Natural killer cell treated with Interleukin-12 subunit alpha and Interleukin-12 subunit beta and Interleukin-15 and Interleukin-18, amount 100 ng/mL, for 72 hours (primary cell): Measurements from ENCODE around the gene ARRDC4. TPM values are rescaled to one million over a fixed set of nuclear protein-coding genes. Genes with fewer than 3 reads are reported as not detected.

Experiments used
- ATAC-seq, 2 donors: fragments of 150-1000 bp; cut with Tn5 transposase in 1 of 2; sonication (Bioruptor Pico), chemical (Tn5 transposase) in 1 of 2; 2 replicates each; pipeline ENCODE4 v1.10.0; 2021
- DNase-seq: peaks from one replicate; pipeline ENCODE4 v3.0.0; 2022; ENCODE audit warnings: low spot score
- H3K27ac Mint-ChIP-seq, 2 donors: 1 replicate in 1 of 2; 2 replicates in 1 of 2; pipeline ENCODE4 v1.8.0; 2022; ENCODE audit warnings: mixed read lengths in 2 of 2, mild to moderate bottlenecking in 1 of 2, moderate library complexity in 1 of 2
- H3K27me3 Mint-ChIP-seq, 2 donors: 1 replicate in 1 of 2; 2 replicates in 1 of 2; pipeline ENCODE4 v1.8.0; 2022; ENCODE audit warnings: mixed read lengths in 2 of 2
- H3K36me3 Mint-ChIP-seq: one replicate; pipeline ENCODE4 v1.8.0; 2022; ENCODE audit warnings: mixed read lengths
- H3K4me1 Mint-ChIP-seq, 2 donors: 1 replicate in 1 of 2; 2 replicates in 1 of 2; pipeline ENCODE4 v1.8.0; 2022; ENCODE audit warnings: low read depth in 2 of 2, mixed read lengths in 2 of 2, mild to moderate bottlenecking in 1 of 2
- H3K4me3 Mint-ChIP-seq: one replicate; pipeline ENCODE4 v1.8.0; 2022; ENCODE audit warnings: mixed read lengths
- H3K9me3 Mint-ChIP-seq: 2 replicates; pipeline ENCODE4 v1.8.0; 2022; ENCODE audit warnings: mixed read lengths
- total RNA-seq, 2 donors: library from RNA; stranded (reverse); gene quantifications; one replicate each; pipeline ENCODE4 v1.2.3, GENCODE V29; 2022

The ARRDC4 gene
- total RNA-seq, 2 donors from 2014 or later, result 0.64 to 1.4 TPM

DNA sequence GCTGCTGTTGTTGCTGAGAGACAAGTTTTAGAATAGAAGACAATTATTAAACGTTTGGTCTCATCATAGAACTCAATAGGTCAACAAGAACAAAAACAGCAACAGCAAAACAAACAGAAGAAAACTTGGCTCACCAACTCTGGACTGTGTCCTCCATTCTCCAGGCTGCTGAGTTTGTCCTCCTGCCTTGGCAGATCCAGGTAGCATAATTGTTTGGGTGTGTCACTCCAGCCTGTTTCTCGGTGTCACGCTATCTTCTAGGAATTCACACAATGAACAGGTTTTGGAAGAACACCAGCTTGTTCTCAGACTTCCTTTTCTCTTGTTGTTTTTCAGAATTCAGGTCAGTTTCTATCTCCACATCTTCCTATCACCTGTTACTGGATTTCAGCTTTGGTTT is 34.7 kb downstream of the ARRDC4 start:
- Mint-ChIP-seq H3K27ac (no peak overlapping the region), H3K9me3 (no peaks in the 10 kb centered on the region), H3K4me1 (peaks cover 10 to 12% of the 10 kb centered on the region in 2 donors), H3K27me3 (peaks cover 0 to 5% of the 10 kb centered on the region in 2 donors), H3K4me3 (no peak overlapping the region), H3K36me3 (no peaks in the 10 kb centered on the region)
- DNase-seq (no peak), ATAC-seq (no peak)

DNA sequence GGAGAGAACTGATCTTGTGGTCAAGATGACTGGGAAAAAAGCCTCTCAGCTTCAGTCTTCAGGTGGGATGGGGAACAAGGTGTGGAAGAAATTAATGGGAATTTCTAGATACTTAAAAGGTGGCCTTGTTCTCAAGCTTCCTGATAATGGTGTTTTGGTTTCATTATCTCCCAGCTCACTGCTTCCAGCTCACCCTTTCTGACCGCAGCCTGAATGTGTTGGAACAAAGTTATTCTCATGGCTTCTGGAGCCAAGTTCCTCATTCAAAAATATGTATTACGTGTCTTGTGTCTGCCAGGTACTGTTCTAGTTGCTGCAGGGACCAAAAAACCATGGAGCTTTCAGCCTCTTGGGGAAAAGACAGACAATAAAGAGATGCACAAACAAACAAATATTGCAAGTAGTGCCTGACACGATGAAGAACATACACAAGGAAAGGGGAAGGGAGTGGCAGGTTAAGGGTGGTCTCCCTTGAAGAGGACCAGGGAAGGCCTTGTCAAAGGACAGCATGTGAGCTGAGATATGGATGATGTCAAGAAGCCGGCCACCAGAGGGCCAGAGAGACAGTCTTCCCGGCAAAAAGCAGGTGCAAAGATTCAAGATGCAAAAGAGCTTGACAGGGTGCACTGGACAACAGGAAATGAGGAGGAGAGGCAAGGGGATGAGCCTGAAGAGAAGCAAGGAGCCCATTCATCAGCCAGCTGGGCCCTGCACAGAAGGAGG is 35.5 kb downstream of the ARRDC4 start:
- Mint-ChIP-seq H3K4me1 (peaks cover 10 to 12% of the 10 kb centered on the region in 2 donors), H3K36me3 (no peaks in the 10 kb centered on the region), H3K27me3 (peaks cover 0 to 2% of the 10 kb centered on the region in 2 donors), H3K9me3 (no peaks in the 10 kb centered on the region), H3K4me3 (no peak overlapping the region), H3K27ac (no peak overlapping the region)
- no peak for ATAC-seq
- DNase-seq, result no peak

- no peaks in the 10 kb centered on the region for H3K36me3 Mint-ChIP-seq
Observed at GRCh38 chr15:97998307-97999071, 38.0 kb downstream of the ARRDC4 start.

GRCh38 chr15:98000249-98001203 is 40.0 kb downstream of the ARRDC4 start:
- H3K27me3 Mint-ChIP-seq, result no peaks in the 10 kb centered on the region
- H3K4me1 Mint-ChIP-seq, result peaks cover 7 to 8% of the 10 kb centered on the region in 2 donors
- no peaks in the 10 kb centered on the region for H3K9me3 Mint-ChIP-seq
- no peaks in the 10 kb centered on the region for H3K36me3 Mint-ChIP-seq
- ATAC-seq (peak; percentile 34 to 42), DNase-seq (no peak)
- no peak overlapping the region for H3K4me3 Mint-ChIP-seq
- no peak overlapping the region for H3K27ac Mint-ChIP-seq

More at GRCh38 chr15:97998307-97999071, 38.0 kb downstream of the ARRDC4 start:
- DNase-seq, result no peak
- Mint-ChIP-seq H3K27me3 (no peaks in the 10 kb centered on the region), H3K4me3 (no peak overlapping the region), H3K9me3 (no peaks in the 10 kb centered on the region), H3K4me1 (peaks cover 10 to 12% of the 10 kb centered on the region in 2 donors), H3K27ac (no peak overlapping the region)
- ATAC-seq, result no peak

GRCh38 chr15:98001663-98002194 is 41.2 kb downstream of the ARRDC4 start:
- no peak for DNase-seq
- no peaks in the 10 kb centered on the region for H3K27me3 Mint-ChIP-seq
- no peaks in the 10 kb centered on the region for H3K36me3 Mint-ChIP-seq
- H3K9me3 Mint-ChIP-seq, result no peaks in the 10 kb centered on the region
- H3K4me1 Mint-ChIP-seq, result no peaks in the 10 kb centered on the region
- H3K4me3 Mint-ChIP-seq, result no peak overlapping the region
- H3K27ac Mint-ChIP-seq, result no peak overlapping the region
- ATAC-seq, result no peak

GRCh38 chr15:98002419-98002818 is 41.9 kb downstream of the ARRDC4 start:
- Mint-ChIP-seq H3K9me3 (no peaks in the 10 kb centered on the region), H3K36me3 (no peaks in the 10 kb centered on the region), H3K4me3 (no peak overlapping the region), H3K27ac (no peak overlapping the region), H3K4me1 (no peaks in the 10 kb centered on the region), H3K27me3 (no peaks in the 10 kb centered on the region)
- DNase-seq, result no peak
- peak in 1 of 2 donors; percentile 12 for ATAC-seq

DNA sequence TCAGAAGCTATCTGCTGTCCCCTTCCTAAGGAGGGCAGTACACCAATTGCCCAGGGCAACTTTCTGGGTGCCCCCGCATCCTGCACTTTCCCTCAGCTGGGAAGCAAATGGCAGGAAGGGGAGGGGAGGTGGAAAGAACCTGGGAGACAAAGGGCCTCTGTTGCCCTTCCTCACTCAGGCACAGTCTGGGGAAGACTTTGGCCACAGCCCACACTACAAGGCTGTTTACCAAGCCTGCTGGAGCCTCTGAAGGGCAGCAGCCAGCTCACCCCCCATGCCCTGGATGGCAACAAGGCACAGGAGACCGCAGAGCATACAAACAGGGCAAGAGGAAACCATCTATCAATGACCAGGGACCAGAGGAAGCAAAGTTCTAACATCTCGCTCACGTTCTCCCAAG is 42.4 kb downstream of the ARRDC4 start:
- ATAC-seq (no peak), DNase-seq (no peak)
- Mint-ChIP-seq H3K9me3 (no peaks in the 10 kb centered on the region), H3K4me1 (no peaks in the 10 kb centered on the region), H3K36me3 (no peaks in the 10 kb centered on the region), H3K4me3 (no peak overlapping the region), H3K27me3 (no peaks in the 10 kb centered on the region), H3K27ac (no peak overlapping the region)

GRCh38 chr15:98003518-98003917 is 43.0 kb downstream of the ARRDC4 start:
- H3K27ac Mint-ChIP-seq, result no peak overlapping the region
- H3K36me3 Mint-ChIP-seq, result no peaks in the 10 kb centered on the region
- H3K9me3 Mint-ChIP-seq, result no peaks in the 10 kb centered on the region
- H3K27me3 Mint-ChIP-seq, result no peaks in the 10 kb centered on the region
- no peak for ATAC-seq
- no peaks in the 10 kb centered on the region for H3K4me1 Mint-ChIP-seq
- no peak overlapping the region for H3K4me3 Mint-ChIP-seq
- DNase-seq, result no peak

DNA sequence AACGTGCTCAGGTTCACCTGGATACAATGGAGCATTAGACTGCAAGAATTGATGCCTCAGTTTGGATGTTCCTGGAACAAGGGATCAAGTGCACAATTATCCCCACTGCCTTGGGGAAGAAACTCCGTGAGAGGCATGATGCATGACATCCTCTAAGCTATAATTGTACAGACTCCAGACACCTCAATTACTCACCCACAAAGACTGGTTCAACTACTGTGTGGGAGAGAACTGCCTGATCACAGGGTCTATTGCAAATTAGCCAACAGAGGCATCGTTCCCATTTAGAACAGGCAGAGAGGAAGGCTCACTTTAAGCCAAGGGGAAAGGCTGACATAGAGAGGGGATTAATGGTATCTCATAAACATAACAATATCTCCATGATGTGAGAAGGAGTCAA is 43.5 kb downstream of the ARRDC4 start:
- H3K9me3 Mint-ChIP-seq, result no peaks in the 10 kb centered on the region
- no peak overlapping the region for H3K27ac Mint-ChIP-seq
- H3K4me1 Mint-ChIP-seq, result no peaks in the 10 kb centered on the region
- H3K4me3 Mint-ChIP-seq, result no peak overlapping the region
- no peak for ATAC-seq
- H3K27me3 Mint-ChIP-seq, result peaks cover under 1% of the 10 kb centered on the region in 2 donors
- no peak for DNase-seq
- H3K36me3 Mint-ChIP-seq, result no peaks in the 10 kb centered on the region

- Mint-ChIP-seq H3K36me3 (no peaks in the 10 kb centered on the region), H3K9me3 (no peaks in the 10 kb centered on the region), H3K27ac (no peak overlapping the region), H3K4me3 (no peak overlapping the region), H3K4me1 (no peaks in the 10 kb centered on the region), H3K27me3 (peaks cover 11 to 17% of the 10 kb centered on the region in 2 donors)
- ATAC-seq (no peak), DNase-seq (no peak)
Observed at GRCh38 chr15:98005659-98006058, 45.2 kb downstream of the ARRDC4 start.

GRCh38 chr15:98009169-98009568 is 48.7 kb downstream of the ARRDC4 start:
- Mint-ChIP-seq H3K36me3 (no peaks in the 10 kb centered on the region), H3K27me3 (peaks cover 22 to 25% of the 10 kb centered on the region in 2 donors), H3K27ac (no peak overlapping the region), H3K4me1 (no peaks in the 10 kb centered on the region), H3K9me3 (no peaks in the 10 kb centered on the region), H3K4me3 (no peak overlapping the region)
- DNase-seq (no peak), ATAC-seq (no peak)

DNA sequence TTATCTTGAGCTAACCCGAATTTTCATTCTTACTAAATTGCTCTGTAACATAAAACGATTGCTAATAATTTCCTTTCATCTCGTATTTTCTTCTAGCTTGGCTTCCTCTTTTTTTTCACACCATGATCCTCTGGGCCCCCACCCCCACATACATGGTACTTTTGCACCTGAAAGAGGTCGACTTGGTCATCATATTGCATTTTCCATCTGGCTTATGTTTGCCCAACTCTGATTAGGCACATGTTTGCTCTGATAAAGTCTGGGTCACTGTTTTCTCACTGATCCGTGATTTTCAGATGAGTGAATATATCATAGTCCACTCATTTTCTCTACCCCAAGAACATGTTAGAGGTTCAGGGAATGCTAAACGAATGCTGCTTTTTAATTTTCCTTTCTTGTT is 49.5 kb downstream of the ARRDC4 start:
- no peak for DNase-seq
- Mint-ChIP-seq H3K27me3 (peaks cover 22 to 25% of the 10 kb centered on the region in 2 donors), H3K9me3 (no peaks in the 10 kb centered on the region), H3K4me3 (no peak overlapping the region), H3K27ac (no peak overlapping the region), H3K4me1 (no peaks in the 10 kb centered on the region), H3K36me3 (no peaks in the 10 kb centered on the region)
- no peak for ATAC-seq

DNA sequence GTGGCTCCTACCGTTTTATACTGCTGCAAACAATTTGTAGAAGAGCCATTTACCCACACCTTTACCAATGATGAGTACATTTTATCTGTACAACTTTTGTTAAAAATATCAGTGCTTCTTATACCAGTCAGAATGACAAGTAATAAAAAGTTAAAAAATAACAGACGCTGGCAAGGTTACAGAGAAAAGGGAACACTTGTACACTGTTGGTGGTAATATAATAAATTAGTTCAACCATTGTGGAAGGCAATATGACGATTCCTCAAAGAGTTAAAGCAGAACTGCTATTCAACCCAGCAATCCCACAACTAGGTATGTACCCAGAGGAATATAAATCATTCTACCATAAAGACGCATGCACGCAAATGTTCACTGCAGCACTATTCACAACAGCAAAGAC is 51.9 kb downstream of the ARRDC4 start:
- Mint-ChIP-seq H3K27me3 (peaks cover 25% of the 10 kb centered on the region in 2 donors), H3K4me1 (no peaks in the 10 kb centered on the region), H3K4me3 (no peak overlapping the region), H3K9me3 (no peaks in the 10 kb centered on the region), H3K27ac (no peak overlapping the region), H3K36me3 (no peaks in the 10 kb centered on the region)
- ATAC-seq, result no peak
- DNase-seq, result no peak
